GM21526 (cell line): ENCODE data around the gene OR2V1.
"Not testable (repeated sequence)": the region's sequence is repeated elsewhere in the genome, so short reads cannot be mapped to it uniquely, and the experiment has no call there.

Experiments
- ATAC-seq: cut with Tn5 transposase; IDR thresholded peaks from one replicate; pipeline ENCODE4 v1.9.1; 2021; ENCODE audit warnings: moderate library complexity; ENCODE audit not compliant: unreplicated experiment, low FRiP score

The OR2V1 gene

GRCh38 chr5:181104606-181105390 is 26.2 kb downstream of the OR2V1 start:
- not testable (repeated sequence) for ATAC-seq

- not testable (repeated sequence) for ATAC-seq
These were observed 26.8 kb downstream of the OR2V1 start for GRCh38 chr5:181104259-181104568.

- not testable (repeated sequence) for ATAC-seq
These were observed 28.9 kb downstream of the OR2V1 start for GRCh38 chr5:181101930-181102674.

GRCh38 chr5:181101030-181101641 is 29.8 kb downstream of the OR2V1 start:
- ATAC-seq: not testable (repeated sequence)

- no peak for ATAC-seq
These were observed 30.7 kb downstream of the OR2V1 start for GRCh38 chr5:181100121-181100875.

- ATAC-seq: no peak
These were observed 31.3 kb downstream of the OR2V1 start for GRCh38 chr5:181099602-181100086.

- no peak for ATAC-seq
These were observed 32.0 kb downstream of the OR2V1 start for GRCh38 chr5:181098762-181099601.

GRCh38 chr5:181097759-181098491 is 33.0 kb downstream of the OR2V1 start:
- not testable (repeated sequence) for ATAC-seq

- not testable (repeated sequence) for ATAC-seq
These were observed 33.6 kb downstream of the OR2V1 start for GRCh38 chr5:181097383-181097753.

GRCh38 chr5:181096721-181097382 is 34.1 kb downstream of the OR2V1 start:
- not testable (repeated sequence) for ATAC-seq

- not testable (repeated sequence) for ATAC-seq
These were observed 35.8 kb downstream of the OR2V1 start for GRCh38 chr5:181095162-181095561.

- no peak for ATAC-seq
These were observed 38.5 kb downstream of the OR2V1 start for GRCh38 chr5:181092428-181092827.

GRCh38 chr5:181088289-181088688 is 42.7 kb downstream of the OR2V1 start:
- ATAC-seq: no peak

- ATAC-seq: no peak
These were observed 43.7 kb downstream of the OR2V1 start for GRCh38 chr5:181087309-181087708.

- no peak for ATAC-seq
These were observed 44.1 kb downstream of the OR2V1 start for GRCh38 chr5:181086884-181087205.

GRCh38 chr5:181086026-181086883 is 44.7 kb downstream of the OR2V1 start:
- ATAC-seq: no peak

- ATAC-seq: no peak
These were observed 46.3 kb downstream of the OR2V1 start for GRCh38 chr5:181084621-181085195.
